Vagina (tissue), 2 donors: ENCODE measurements around the gene ITGB4. TPM values are rescaled to one million over a fixed set of nuclear protein-coding genes. Genes with fewer than 3 reads are reported as not detected.
A peak's percentile ranks its signal among the peaks of the same experiment; 100 is the strongest.

ENCODE experiments used
- DNase-seq, 2 donors: peaks; one replicate each; pipeline ENCODE4 v3.0.0-alpha.2; 2017; ENCODE audit errors: extremely low spot score in 2 of 2
- H3K27ac ChIP-seq: fragments of 200-600 bp; sonication (generic); one replicate; pipeline ENCODE4 v1.5.1; 2019
- H3K27me3 ChIP-seq: fragments of 200-600 bp; sonication (generic); one replicate; pipeline ENCODE4 v1.5.1; 2019
- H3K36me3 ChIP-seq, 2 donors: fragments of 200-600 bp; sonication (generic); one replicate each; pipeline ENCODE4 v1.5.1; 2017 to 2019
- H3K4me1 ChIP-seq: fragments of 200-600 bp; sonication (generic); one replicate; pipeline ENCODE4 v1.5.1; 2019
- H3K4me3 ChIP-seq, 2 donors: fragments of 200-600 bp; sonication (generic); 1 replicate in 1 of 2; 2 replicates in 1 of 2; pipeline ENCODE4 v1.5.1; 2016 to 2019
- H3K9me3 ChIP-seq: fragments of 200-600 bp; sonication (generic); one replicate; pipeline ENCODE4 v1.5.1; 2019
- POLR2A ChIP-seq, 2 donors: fragments of 450-650 bp; IDR thresholded peaks; one replicate each; pipeline ENCODE4 v1.6.1; 2017; ENCODE audit warnings: antibody characterized with exemption in 2 of 2, mild to moderate bottlenecking in 2 of 2, moderate library complexity in 2 of 2
- POLR2AphosphoS5 ChIP-seq, 2 donors: sonication (generic); formaldehyde crosslinking; IDR thresholded peaks; one replicate each; pipeline ENCODE4 v1.9.0; 2017; ENCODE audit warnings: antibody characterized with exemption in 2 of 2, mild to moderate bottlenecking in 2 of 2, low read depth in 1 of 2; ENCODE audit not compliant: insufficient read depth in 1 of 2
- intact Hi-C: fragments of 100-400 bp; cut with DNase I; formaldehyde crosslinking; loops from one replicate; pipeline ENCODE4 v1.15.1; 2023
- total RNA-seq: library from RNA; depleted of rRNA; stranded (reverse); fragments of >200 nt; gene quantifications from one replicate; pipeline ENCODE4 v1.2.3, GENCODE V29; 2016
- TF ChIP-seq, protein P1 (sequence below), 3 experiments: fragments of 450-650 bp in 2 of 3; fragments of 200-600 bp in 1 of 3; sonication (generic) in 1 of 3; IDR thresholded peaks; one replicate each; pipeline ENCODE4 v1.5.1; 2017 to 2019; ENCODE audit warnings: antibody characterized with exemption in 3 of 3, mild to moderate bottlenecking in 2 of 3, moderate library complexity in 2 of 3

The ITGB4 gene
- total RNA-seq, 1 donor from 2014 or later: 169 TPM

DNA sequence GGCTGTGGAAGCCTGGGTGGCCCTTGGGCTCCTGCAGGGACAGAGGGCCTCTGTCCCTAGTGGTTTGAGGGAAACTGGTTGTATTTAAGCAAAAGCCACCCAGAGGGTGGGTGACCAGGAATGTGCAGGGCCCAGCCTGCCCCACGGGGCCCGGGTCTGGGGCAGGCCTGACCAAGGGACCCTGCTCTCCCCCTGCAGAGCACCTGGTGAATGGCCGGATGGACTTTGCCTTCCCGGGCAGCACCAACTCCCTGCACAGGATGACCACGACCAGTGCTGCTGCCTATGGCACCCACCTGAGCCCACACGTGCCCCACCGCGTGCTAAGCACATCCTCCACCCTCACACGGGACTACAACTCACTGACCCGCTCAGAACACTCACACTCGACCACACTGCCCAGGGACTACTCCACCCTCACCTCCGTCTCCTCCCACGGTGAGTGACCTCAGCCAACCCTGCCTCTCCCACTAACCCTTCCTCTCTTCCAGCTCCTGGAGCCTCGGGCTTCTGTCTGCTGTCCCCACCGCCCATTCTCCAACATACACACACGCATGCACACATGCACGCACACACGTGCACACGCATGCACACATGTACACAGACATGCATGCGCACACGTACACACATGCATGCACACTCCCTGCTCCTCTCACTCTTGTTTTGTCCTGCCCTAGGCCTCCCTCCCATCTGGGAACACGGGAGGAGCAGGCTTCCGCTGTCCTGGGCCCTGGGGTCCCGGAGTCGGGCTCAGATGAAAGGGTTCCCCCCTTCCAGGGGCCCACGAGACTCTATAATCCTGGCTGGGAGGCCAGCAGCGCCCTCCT lies 33.3 kb downstream of the ITGB4 start:
- H3K4me1 ChIP-seq: peaks cover 26% of the 10 kb centered on the region
- intact Hi-C loops: loop anchor here (5.0 kb wide), 2 partner anchors 82 to 122 kb away; partner anchors contain the start of gene SMIM5
- no peak for DNase-seq
- H3K27ac ChIP-seq: peak overlapping the region; percentile 51
- peaks cover 0 to 15% of the 10 kb centered on the region in 2 donors for H3K36me3 ChIP-seq
- peak overlapping the region; percentile 39 to 51 for H3K4me3 ChIP-seq
- H3K9me3 ChIP-seq: no peaks in the 10 kb centered on the region
- H3K27me3 ChIP-seq: no peaks in the 10 kb centered on the region
- TF ChIP-seq POLR2A (IDR thresholded peaks at IDR 0.05): no peak
- TF ChIP-seq, protein P1, sequence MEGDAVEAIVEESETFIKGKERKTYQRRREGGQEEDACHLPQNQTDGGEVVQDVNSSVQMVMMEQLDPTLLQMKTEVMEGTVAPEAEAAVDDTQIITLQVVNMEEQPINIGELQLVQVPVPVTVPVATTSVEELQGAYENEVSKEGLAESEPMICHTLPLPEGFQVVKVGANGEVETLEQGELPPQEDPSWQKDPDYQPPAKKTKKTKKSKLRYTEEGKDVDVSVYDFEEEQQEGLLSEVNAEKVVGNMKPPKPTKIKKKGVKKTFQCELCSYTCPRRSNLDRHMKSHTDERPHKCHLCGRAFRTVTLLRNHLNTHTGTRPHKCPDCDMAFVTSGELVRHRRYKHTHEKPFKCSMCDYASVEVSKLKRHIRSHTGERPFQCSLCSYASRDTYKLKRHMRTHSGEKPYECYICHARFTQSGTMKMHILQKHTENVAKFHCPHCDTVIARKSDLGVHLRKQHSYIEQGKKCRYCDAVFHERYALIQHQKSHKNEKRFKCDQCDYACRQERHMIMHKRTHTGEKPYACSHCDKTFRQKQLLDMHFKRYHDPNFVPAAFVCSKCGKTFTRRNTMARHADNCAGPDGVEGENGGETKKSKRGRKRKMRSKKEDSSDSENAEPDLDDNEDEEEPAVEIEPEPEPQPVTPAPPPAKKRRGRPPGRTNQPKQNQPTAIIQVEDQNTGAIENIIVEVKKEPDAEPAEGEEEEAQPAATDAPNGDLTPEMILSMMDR (IDR thresholded peaks at IDR 0.05): no peak
- no peak for TF ChIP-seq POLR2AphosphoS5 (IDR thresholded peaks at IDR 0.05; ENCODE audit: insufficient read depth in 1 of 2, low read depth in 1 of 2)

DNA sequence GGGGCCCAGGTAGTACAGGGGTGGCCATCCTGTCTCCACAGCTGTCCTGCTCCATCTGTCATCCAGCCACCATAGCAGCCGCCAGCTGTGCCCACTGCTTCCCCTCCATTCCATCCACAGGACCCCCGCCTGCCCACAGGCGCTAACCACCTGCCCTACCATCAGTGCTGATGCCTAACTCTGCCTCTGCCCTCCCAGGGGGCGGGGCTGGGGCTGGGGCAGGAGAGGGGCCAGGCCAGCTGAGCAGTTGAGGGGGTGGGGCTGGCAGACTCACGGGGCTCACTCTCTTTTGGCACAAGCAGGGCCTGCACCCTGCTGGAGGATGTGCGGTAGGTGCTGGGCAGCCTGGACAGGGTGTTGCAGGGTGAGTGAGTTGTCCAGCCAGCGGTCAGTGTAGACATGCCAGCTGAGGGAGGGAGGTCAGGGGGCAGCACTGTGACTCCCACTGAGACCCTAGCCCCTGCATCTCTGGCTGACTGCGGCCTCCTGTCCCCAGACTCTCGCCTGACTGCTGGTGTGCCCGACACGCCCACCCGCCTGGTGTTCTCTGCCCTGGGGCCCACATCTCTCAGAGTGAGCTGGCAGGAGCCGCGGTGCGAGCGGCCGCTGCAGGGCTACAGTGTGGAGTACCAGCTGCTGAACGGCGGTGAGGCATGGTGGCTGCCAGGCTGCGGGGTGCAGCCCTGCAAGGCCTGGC lies 34.1 kb downstream of the ITGB4 start:
- no peak overlapping the region for H3K27ac ChIP-seq
- H3K27me3 ChIP-seq: no peaks in the 10 kb centered on the region
- intact Hi-C loops: no loop called here
- H3K9me3 ChIP-seq: no peaks in the 10 kb centered on the region
- H3K4me3 ChIP-seq: no peak overlapping the region
- peaks cover 0 to 15% of the 10 kb centered on the region in 2 donors for H3K36me3 ChIP-seq
- no peak for DNase-seq
- H3K4me1 ChIP-seq: peaks cover 19% of the 10 kb centered on the region
- TF ChIP-seq, protein P1 (IDR thresholded peaks at IDR 0.05): no peak
- no peak for TF ChIP-seq POLR2A (IDR thresholded peaks at IDR 0.05)
- TF ChIP-seq POLR2AphosphoS5 (IDR thresholded peaks at IDR 0.05; ENCODE audit: insufficient read depth in 1 of 2, low read depth in 1 of 2): no peak

DNA sequence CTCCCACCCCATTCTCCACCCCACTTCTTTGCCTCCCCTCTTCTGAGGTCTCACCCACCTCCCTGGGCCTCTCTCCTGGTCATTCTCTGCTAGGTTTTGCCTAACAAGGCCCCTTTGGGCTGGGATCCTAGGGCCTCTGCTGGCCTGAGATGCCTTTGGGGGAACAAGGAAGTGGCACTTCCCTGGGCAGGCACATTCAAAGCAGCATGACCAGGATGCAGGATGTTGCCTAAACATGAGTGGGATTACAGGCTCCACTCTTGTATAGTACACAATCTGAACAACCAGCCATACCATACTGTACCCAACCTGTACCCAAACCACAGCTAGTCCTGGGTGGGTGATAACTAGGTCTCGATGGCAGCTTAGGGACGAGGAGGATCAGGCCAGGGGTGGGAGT lies 34.7 kb downstream of the ITGB4 start:
- Histone ChIP-seq H3K36me3 (peaks cover 0 to 15% of the 10 kb centered on the region in 2 donors), H3K27ac (no peak overlapping the region), H3K4me1 (peaks cover 19% of the 10 kb centered on the region), H3K4me3 (no peak overlapping the region), H3K9me3 (no peaks in the 10 kb centered on the region), H3K27me3 (no peaks in the 10 kb centered on the region)
- TF ChIP-seq POLR2A (IDR thresholded peaks at IDR 0.05): no peak
- TF ChIP-seq, protein P1 (IDR thresholded peaks at IDR 0.05): no peak
- no peak for TF ChIP-seq POLR2AphosphoS5 (IDR thresholded peaks at IDR 0.05; ENCODE audit: insufficient read depth in 1 of 2, low read depth in 1 of 2)
- intact Hi-C loops: no loop called here
- no peak for DNase-seq

DNA sequence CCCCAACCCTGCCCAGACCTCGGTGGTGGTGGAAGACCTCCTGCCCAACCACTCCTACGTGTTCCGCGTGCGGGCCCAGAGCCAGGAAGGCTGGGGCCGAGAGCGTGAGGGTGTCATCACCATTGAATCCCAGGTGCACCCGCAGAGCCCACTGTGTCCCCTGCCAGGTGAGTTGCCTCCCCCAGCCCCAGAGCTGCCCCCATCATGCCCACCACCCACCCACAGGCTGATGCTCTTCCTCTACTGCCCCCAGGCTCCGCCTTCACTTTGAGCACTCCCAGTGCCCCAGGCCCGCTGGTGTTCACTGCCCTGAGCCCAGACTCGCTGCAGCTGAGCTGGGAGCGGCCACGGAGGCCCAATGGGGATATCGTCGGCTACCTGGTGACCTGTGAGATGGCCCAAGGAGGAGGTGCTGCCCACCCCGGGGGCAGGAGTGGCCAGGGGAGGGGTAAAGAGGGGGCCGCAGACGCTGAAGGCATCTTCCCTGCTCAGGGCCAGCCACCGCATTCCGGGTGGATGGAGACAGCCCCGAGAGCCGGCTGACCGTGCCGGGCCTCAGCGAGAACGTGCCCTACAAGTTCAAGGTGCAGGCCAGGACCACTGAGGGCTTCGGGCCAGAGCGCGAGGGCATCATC lies 35.3 kb downstream of the ITGB4 start:
- no peak overlapping the region for H3K27ac ChIP-seq
- H3K27me3 ChIP-seq: no peaks in the 10 kb centered on the region
- DNase-seq: no peak
- H3K4me1 ChIP-seq: peaks cover 19% of the 10 kb centered on the region
- intact Hi-C loops: no loop called here
- H3K36me3 ChIP-seq: peaks cover 0 to 15% of the 10 kb centered on the region in 2 donors
- TF ChIP-seq POLR2AphosphoS5 (IDR thresholded peaks at IDR 0.05; ENCODE audit: insufficient read depth in 1 of 2, low read depth in 1 of 2) (no peak), POLR2A (IDR thresholded peaks at IDR 0.05) (no peak)
- TF ChIP-seq, protein P1 (IDR thresholded peaks at IDR 0.05): no peak
- no peaks in the 10 kb centered on the region for H3K9me3 ChIP-seq
- H3K4me3 ChIP-seq: no peak overlapping the region
